Caco-2 (cell line): Measurements from ENCODE around the gene TGM1. TPM values are rescaled to one million over a fixed set of nuclear protein-coding genes. Genes with fewer than 3 reads are reported as not detected.

Experiments used
- total RNA-seq: library from RNA; stranded (reverse); gene quantifications from 2 replicates; pipeline ENCODE4 v1.2.3, GENCODE V29; 2022

Gene TGM1
- total RNA-seq, 1 experiment from 2014 or later, result 5.9 TPM

Other genes with a start within 250 kb of the TGM1 start
- 0.88 and 1.00 TPM in 2 replicates for gene CARMIL3, start 211.2 kb downstream of the TGM1 start, total RNA-seq
- gene CPNE6, start 191.6 kb downstream of the TGM1 start, total RNA-seq, result not detected in 2 replicates
- 132 and 146 TPM in 2 replicates for gene PCK2, start 168.9 kb downstream of the TGM1 start, total RNA-seq
- 58.1 and 65.9 TPM in 2 replicates for gene DCAF11, start 148.4 kb downstream of the TGM1 start, total RNA-seq
- 2.1 and 2.3 TPM in 2 replicates for gene NRL, start 148.2 kb downstream of the TGM1 start, total RNA-seq
- gene FITM1, start 132.5 kb downstream of the TGM1 start, total RNA-seq, result 0.39 and 0.44 TPM in 2 replicates
- 130 and 141 TPM in 2 replicates for gene PSME1, start 127.0 kb downstream of the TGM1 start, total RNA-seq
- gene EMC9, start 121.6 kb downstream of the TGM1 start, total RNA-seq, result 31.1 and 32.4 TPM in 2 replicates
- 142 and 145 TPM in 2 replicates for gene PSME2, start 116.6 kb downstream of the TGM1 start, total RNA-seq
- 72.2 and 77.6 TPM in 2 replicates for gene RNF31, start 115.7 kb downstream of the TGM1 start, total RNA-seq
- gene IRF9, start 101.9 kb downstream of the TGM1 start, total RNA-seq, result 54.1 and 55.4 TPM in 2 replicates
- 8.4 and 10.6 TPM in 2 replicates for gene REC8, start 91.1 kb downstream of the TGM1 start, total RNA-seq
- 85.4 and 95.8 TPM in 2 replicates for gene IPO4, start 74.4 kb downstream of the TGM1 start, total RNA-seq
- 41.9 and 47.1 TPM in 2 replicates for gene TM9SF1, start 67.7 kb downstream of the TGM1 start, total RNA-seq
- gene TSSK4, start 57.5 kb downstream of the TGM1 start, total RNA-seq, result not detected in 2 replicates
- 57.7 and 58.7 TPM in 2 replicates for gene CHMP4A, start 49.7 kb downstream of the TGM1 start, total RNA-seq
- 19.6 and 20.5 TPM in 2 replicates for gene MDP1, start 47.1 kb downstream of the TGM1 start, total RNA-seq
- 210 and 218 TPM in 2 replicates for gene NEDD8, start 30.8 kb downstream of the TGM1 start, total RNA-seq
- 76.9 and 80.1 TPM in 2 replicates for gene GMPR2, start 30.2 kb downstream of the TGM1 start, total RNA-seq
- gene TINF2, start 20.6 kb downstream of the TGM1 start, total RNA-seq, result 33.4 and 34.4 TPM in 2 replicates
- 27.1 and 30.4 TPM in 2 replicates for gene RABGGTA, start 8.4 kb upstream of the TGM1 start, total RNA-seq
- gene DHRS1, start 36.6 kb upstream of the TGM1 start, total RNA-seq, result 15.6 and 18.1 TPM in 2 replicates
- gene NOP9, start 36.7 kb upstream of the TGM1 start, total RNA-seq, result 35.1 and 38.3 TPM in 2 replicates
- gene CIDEB, start 44.8 kb upstream of the TGM1 start, total RNA-seq, result 3.5 and 7.2 TPM in 2 replicates
- 10.3 and 12.3 TPM in 2 replicates for gene LTB4R2, start 47.0 kb upstream of the TGM1 start, total RNA-seq
- gene LTB4R, start 48.3 kb upstream of the TGM1 start, total RNA-seq, result 7.3 and 7.8 TPM in 2 replicates
- 0.57 and 0.60 TPM in 2 replicates for gene ADCY4, start 71.9 kb upstream of the TGM1 start, total RNA-seq
- 1.5 TPM in 2 replicates for gene RIPK3, start 76.8 kb upstream of the TGM1 start, total RNA-seq
- 0.84 and 0.88 TPM in 2 replicates for gene NFATC4, start 105.0 kb upstream of the TGM1 start, total RNA-seq
- gene NYNRIN, start 135.8 kb upstream of the TGM1 start, total RNA-seq, result 5.9 and 6.1 TPM in 2 replicates
- 1.1 and 1.4 TPM in 2 replicates for gene CBLN3, start 166.5 kb upstream of the TGM1 start, total RNA-seq
- 50.0 and 50.5 TPM in 2 replicates for gene KHNYN, start 166.8 kb upstream of the TGM1 start, total RNA-seq
- 44.1 and 45.8 TPM in 2 replicates for gene SDR39U1, start 179.6 kb upstream of the TGM1 start, total RNA-seq
- gene CMA1, start 245.1 kb upstream of the TGM1 start, total RNA-seq, result not detected in 2 replicates